HUES48 (cell line): ENCODE measurements around the gene ZNF85.
A peak's percentile ranks its signal among the peaks of the same experiment; 100 is the strongest.
"Not testable (repeated sequence)": the region's sequence is repeated elsewhere in the genome, so short reads cannot be mapped to it uniquely, and the experiment has no call there.

ENCODE experiments used
- H3K27ac ChIP-seq: one replicate; pipeline ENCODE4 v1.7.0; 2013; ENCODE audit warnings: low read depth, low read length, inconsistent platforms
- H3K27me3 ChIP-seq: 2 replicates; pipeline ENCODE4 v1.6.1; 2013; ENCODE audit warnings: mild to moderate bottlenecking, low read length; ENCODE audit not compliant: control insufficient read depth, insufficient read depth
- H3K36me3 ChIP-seq: 2 replicates; pipeline ENCODE4 v1.6.1; 2013; ENCODE audit warnings: low read length; ENCODE audit not compliant: control insufficient read depth, insufficient read depth
- H3K4me1 ChIP-seq: 2 replicates; pipeline ENCODE4 v1.6.1; 2013; ENCODE audit warnings: mild to moderate bottlenecking, low read length; ENCODE audit not compliant: control insufficient read depth, insufficient read depth
- H3K4me3 ChIP-seq: 2 replicates; pipeline ENCODE4 v1.5.1; 2013; ENCODE audit warnings: mild to moderate bottlenecking, low read depth, low read length
- H3K9ac ChIP-seq: 2 replicates; pipeline ENCODE4 v1.6.1; 2013; ENCODE audit warnings: mild to moderate bottlenecking, low read depth, low read length, moderate library complexity
- H3K9me3 ChIP-seq: 2 replicates; pipeline ENCODE4 v1.6.1; 2013; ENCODE audit warnings: low read length; ENCODE audit not compliant: control insufficient read depth, insufficient read depth

Gene ZNF85

DNA sequence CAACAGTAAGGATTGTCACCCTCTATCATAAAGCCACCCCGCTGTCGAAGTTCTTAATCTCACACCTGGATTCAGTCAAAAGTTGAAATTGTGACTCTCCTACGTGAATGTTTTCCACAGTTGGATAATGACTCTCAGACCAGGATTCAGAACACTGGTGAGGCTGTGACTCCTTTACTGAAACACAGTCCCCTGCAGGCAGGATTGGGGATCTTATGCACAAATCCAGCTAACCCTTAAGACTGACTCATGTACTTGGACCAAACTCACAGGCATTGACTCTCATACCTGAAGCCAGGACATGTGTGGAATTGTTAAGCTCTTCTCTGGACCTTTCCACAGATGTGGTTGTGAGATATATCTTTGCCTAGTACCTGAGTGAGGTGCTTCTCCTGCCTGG lies 46.8 kb downstream of the ZNF85 start:
- Histone ChIP-seq H3K36me3 (no peaks in the 10 kb centered on the region), H3K4me3 (no peak overlapping the region), H3K27me3 (no peaks in the 10 kb centered on the region), H3K27ac (no peak overlapping the region), H3K9me3 (peaks cover 5% of the 10 kb centered on the region; the same call in 1 of the 2 replicates), H3K9ac (no peak overlapping the region), H3K4me1 (no peaks in the 10 kb centered on the region)

DNA sequence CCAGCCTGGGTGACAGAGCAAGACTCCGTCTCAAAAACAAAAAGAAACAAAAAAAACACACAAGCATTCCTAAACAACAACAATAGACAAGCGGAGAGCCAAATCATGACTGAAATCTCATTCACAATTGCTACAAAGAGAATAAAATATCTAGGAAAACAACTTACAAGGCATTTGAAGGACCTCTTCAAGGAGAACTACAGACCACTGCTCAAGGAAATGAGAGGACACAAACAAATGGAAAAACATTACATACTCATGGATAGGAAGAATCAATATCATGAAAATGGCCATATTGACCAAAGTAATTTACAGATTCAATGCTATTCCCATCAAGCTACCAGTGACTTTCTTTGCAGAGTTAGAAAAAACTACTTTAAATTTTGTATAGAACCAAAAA lies 69.7 kb downstream of the ZNF85 start:
- not testable (repeated sequence) for H3K4me3 ChIP-seq, H3K27me3 ChIP-seq, H3K27ac ChIP-seq, H3K9me3 ChIP-seq, H3K4me1 ChIP-seq, H3K36me3 ChIP-seq, H3K9ac ChIP-seq

DNA sequence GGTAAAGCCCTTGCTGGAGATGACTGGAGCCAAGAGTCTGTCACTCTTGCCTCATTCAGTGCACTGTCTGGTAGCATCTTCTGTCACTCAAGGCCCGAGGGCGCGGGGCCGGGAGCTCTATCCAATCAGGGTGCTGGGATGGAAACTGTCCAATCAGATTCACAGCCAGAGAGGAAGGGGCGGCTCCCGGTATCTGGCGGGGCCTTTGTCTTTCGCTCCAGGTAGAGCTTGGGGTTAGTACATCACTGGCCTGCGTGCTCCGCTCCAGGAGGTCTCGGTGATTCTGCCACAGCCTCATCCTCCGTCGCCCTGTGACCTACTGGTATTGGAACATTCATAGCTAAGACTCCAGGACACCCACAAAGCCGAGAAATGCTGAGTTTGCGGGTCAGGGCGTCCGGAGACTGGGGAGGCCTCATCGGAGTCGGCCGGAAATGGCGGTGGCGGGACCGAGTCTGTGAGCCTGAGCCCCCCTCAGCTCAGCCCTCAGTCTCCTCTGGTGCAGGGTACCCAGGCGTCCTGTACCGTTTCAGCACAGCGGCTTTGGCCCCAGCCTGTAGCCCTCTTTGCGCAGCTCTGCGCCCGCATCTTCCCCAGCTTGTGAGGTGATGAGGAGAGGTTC lies 76.8 kb downstream of the ZNF85 start:
- no peaks in the 10 kb centered on the region for H3K36me3 ChIP-seq
- no peaks in the 10 kb centered on the region for H3K27me3 ChIP-seq
- H3K4me3 ChIP-seq: peak overlapping the region; percentile 83
- H3K27ac ChIP-seq: no peak overlapping the region
- H3K9me3 ChIP-seq: no peaks in the 10 kb centered on the region; the same call in 1 of the 2 replicates
- H3K4me1 ChIP-seq: no peaks in the 10 kb centered on the region
- H3K9ac ChIP-seq: peak overlapping the region; percentile 91
